Uterus (tissue), 4 donors: Measurements from ENCODE around the gene ACVR1C. TPM values are rescaled to one million over a fixed set of nuclear protein-coding genes. Genes with fewer than 3 reads are reported as not detected.

Experiments used
- DNase-seq, 2 donors: peaks; one replicate each; pipeline ENCODE4 v3.0.0-alpha.2; 2019 to 2020
- H3K27ac ChIP-seq, 2 donors: fragments of 200-600 bp; sonication (generic); 1 replicate in 1 of 2; 2 replicates in 1 of 2; pipeline ENCODE4 v1.5.1; 2016 to 2018
- H3K27me3 ChIP-seq, 2 donors: fragments of 200-600 bp; sonication (generic); one replicate each; pipeline ENCODE4 v1.5.1; 2018 to 2019; ENCODE audit warnings: control low read depth in 1 of 2
- H3K36me3 ChIP-seq, 2 donors: fragments of 200-600 bp; sonication (generic); one replicate each; pipeline ENCODE4 v1.5.1; 2019; ENCODE audit warnings: control low read depth in 1 of 2
- H3K4me1 ChIP-seq, 2 donors: fragments of 200-600 bp; sonication (generic); one replicate each; pipeline ENCODE4 v1.5.1; 2018 to 2019; ENCODE audit warnings: control low read depth in 1 of 2
- H3K4me3 ChIP-seq, 2 donors: fragments of 200-600 bp; sonication (generic); 1 replicate in 1 of 2; 2 replicates in 1 of 2; pipeline ENCODE4 v1.5.1; 2018 to 2019; ENCODE audit warnings: mild to moderate bottlenecking in 1 of 2
- H3K9me3 ChIP-seq, 2 donors: fragments of 200-600 bp; sonication (generic); one replicate each; pipeline ENCODE4 v1.5.1; 2019; ENCODE audit warnings: control low read depth in 1 of 2
- POLR2A ChIP-seq, 2 donors: fragments of 450-650 bp; IDR thresholded peaks; one replicate each; pipeline ENCODE4 v1.6.1; 2016; ENCODE audit warnings: antibody characterized with exemption in 2 of 2, mild to moderate bottlenecking in 1 of 2, moderate library complexity in 1 of 2
- intact Hi-C: fragments of 100-400 bp; cut with DNase I; formaldehyde crosslinking; loops from one replicate; pipeline ENCODE4 v1.15.1; 2023; ENCODE audit warnings: low total_unique reads
- total RNA-seq, 4 donors: library from RNA; depleted of rRNA in 3 of 4; stranded (reverse); fragments of >200 nt in 3 of 4; gene quantifications; one replicate each; pipeline versions ENCODE4 v1.1.0 to v1.2.4, GENCODE V29; 2014 to 2023
- TF ChIP-seq, protein P1 (sequence below), 4 experiments: fragments of 200-600 bp in 2 of 4; fragments of 450-650 bp in 2 of 4; sonication (generic) in 2 of 4; IDR thresholded peaks; one replicate each; pipeline ENCODE4 v1.5.1; 2016 to 2019; ENCODE audit warnings: antibody characterized with exemption in 4 of 4, mild to moderate bottlenecking in 2 of 4, moderate library complexity in 1 of 4
- donor health status: DM: yes; HTN: yes; CAD: no.

The ACVR1C gene
- total RNA-seq, 4 donors from 2014 or later, result 0.51 to 1.2 (median 0.72) TPM

DNA sequence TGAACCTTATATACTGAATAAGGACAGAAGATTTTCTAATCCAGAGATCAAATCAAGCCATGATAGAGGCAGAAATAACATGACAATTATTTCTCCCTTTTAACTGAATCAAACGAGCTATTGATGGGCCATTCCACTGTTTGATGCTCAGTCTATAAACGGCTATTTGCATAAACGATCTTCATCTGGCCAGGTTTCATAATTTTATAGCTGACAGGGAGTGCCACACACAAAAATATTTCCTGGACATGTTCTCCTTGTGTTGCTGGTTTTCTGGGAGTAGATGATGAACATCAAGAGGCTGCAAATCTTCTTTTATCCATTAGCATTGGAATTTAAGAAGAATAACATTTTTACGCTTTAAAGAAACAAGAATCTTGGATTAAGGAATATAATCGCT lies 63.1 kb downstream of the ACVR1C start:
- no peak for DNase-seq
- Histone ChIP-seq H3K9me3 (no peaks in the 10 kb centered on the region), H3K4me1 (no peaks in the 10 kb centered on the region), H3K36me3 (no peaks in the 10 kb centered on the region), H3K27me3 (no peaks in the 10 kb centered on the region), H3K27ac (no peak overlapping the region), H3K4me3 (no peak overlapping the region)
- TF ChIP-seq POLR2A (IDR thresholded peaks at IDR 0.05), result no peak
- TF ChIP-seq, protein P1, sequence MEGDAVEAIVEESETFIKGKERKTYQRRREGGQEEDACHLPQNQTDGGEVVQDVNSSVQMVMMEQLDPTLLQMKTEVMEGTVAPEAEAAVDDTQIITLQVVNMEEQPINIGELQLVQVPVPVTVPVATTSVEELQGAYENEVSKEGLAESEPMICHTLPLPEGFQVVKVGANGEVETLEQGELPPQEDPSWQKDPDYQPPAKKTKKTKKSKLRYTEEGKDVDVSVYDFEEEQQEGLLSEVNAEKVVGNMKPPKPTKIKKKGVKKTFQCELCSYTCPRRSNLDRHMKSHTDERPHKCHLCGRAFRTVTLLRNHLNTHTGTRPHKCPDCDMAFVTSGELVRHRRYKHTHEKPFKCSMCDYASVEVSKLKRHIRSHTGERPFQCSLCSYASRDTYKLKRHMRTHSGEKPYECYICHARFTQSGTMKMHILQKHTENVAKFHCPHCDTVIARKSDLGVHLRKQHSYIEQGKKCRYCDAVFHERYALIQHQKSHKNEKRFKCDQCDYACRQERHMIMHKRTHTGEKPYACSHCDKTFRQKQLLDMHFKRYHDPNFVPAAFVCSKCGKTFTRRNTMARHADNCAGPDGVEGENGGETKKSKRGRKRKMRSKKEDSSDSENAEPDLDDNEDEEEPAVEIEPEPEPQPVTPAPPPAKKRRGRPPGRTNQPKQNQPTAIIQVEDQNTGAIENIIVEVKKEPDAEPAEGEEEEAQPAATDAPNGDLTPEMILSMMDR (IDR thresholded peaks at IDR 0.05), result no peak
- intact Hi-C loops, result no loop called here

DNA sequence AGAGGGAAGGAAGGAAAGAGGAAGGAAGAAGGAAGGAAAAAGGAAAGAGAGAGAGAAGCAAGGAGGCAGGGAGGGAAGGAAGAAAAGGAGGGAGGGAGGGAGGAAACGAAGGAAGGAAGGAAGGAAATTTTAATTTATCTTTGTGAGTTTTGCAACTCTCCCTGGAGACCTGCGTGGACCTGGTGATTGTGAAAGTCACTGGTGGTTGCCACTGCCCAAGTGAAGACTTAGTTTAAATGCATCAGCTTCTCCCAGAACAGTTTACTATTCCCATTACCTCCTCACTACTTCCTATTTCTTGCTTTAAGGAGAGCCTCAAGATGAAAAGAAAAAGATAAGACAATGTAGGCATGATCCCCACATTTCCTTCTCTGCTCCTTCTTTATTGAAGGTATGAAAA lies 68.8 kb downstream of the ACVR1C start:
- Histone ChIP-seq H3K4me1 (no peaks in the 10 kb centered on the region), H3K27me3 (no peaks in the 10 kb centered on the region), H3K36me3 (no peaks in the 10 kb centered on the region), H3K27ac (no peak overlapping the region), H3K9me3 (no peaks in the 10 kb centered on the region), H3K4me3 (no peak overlapping the region)
- no peak for TF ChIP-seq POLR2A (IDR thresholded peaks at IDR 0.05)
- TF ChIP-seq, protein P1 (IDR thresholded peaks at IDR 0.05), result no peak
- no peak for DNase-seq
- intact Hi-C loops, result no loop called here

DNA sequence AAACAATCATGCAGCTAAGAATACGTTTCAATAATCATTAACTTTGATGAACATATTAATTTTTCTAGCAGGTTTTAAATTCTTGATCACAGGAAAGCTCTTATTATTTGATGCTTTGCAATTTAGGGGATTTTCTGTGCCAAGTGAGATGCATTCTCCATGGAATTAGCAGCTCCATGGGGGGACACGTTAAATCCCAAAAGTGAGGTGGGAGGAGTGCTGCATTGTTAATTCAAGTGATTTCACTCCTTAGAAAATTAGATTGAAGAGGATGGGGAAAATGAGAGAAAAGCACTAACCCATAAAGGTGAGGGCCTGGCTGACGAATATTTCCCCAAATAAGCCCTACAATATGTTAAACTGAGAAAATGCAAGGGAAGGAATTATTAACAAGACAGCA lies 69.2 kb downstream of the ACVR1C start:
- H3K36me3 ChIP-seq, result no peaks in the 10 kb centered on the region
- intact Hi-C loops, result no loop called here
- TF ChIP-seq, protein P1 (IDR thresholded peaks at IDR 0.05), result no peak
- TF ChIP-seq POLR2A (IDR thresholded peaks at IDR 0.05), result no peak

DNA sequence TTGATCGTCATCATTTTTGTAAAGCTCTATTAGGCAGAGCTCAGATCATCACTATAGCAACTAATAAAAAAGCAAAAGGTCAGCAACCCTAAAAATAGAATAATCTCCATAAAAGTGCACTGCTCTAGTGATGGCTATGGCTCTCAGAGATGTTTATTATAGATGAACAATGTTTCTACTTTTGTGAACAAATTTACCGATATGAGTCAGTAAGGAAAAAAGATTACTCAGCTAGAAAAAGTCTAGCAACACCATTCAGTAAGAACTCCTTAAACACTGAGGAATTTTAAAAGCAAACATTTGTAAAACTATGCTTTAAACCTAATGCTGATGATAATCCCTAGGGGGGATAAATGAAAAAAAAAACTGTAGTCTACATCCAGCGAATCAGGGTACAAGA lies 69.6 kb downstream of the ACVR1C start:
- intact Hi-C loops, result no loop called here
- H3K27ac ChIP-seq, result no peak overlapping the region
- H3K4me3 ChIP-seq, result no peak overlapping the region
- H3K9me3 ChIP-seq, result no peaks in the 10 kb centered on the region
- no peak for DNase-seq
- H3K27me3 ChIP-seq, result no peaks in the 10 kb centered on the region
- TF ChIP-seq, protein P1 (IDR thresholded peaks at IDR 0.05), result no peak
- no peak for TF ChIP-seq POLR2A (IDR thresholded peaks at IDR 0.05)
- no peaks in the 10 kb centered on the region for H3K4me1 ChIP-seq
- H3K36me3 ChIP-seq, result no peaks in the 10 kb centered on the region

More for the DNA sequence above, 69.2 kb downstream of the ACVR1C start:
- Histone ChIP-seq H3K27me3 (no peaks in the 10 kb centered on the region), H3K4me1 (no peaks in the 10 kb centered on the region), H3K27ac (no peak overlapping the region), H3K4me3 (no peak overlapping the region), H3K9me3 (no peaks in the 10 kb centered on the region)
- no peak for DNase-seq

DNA sequence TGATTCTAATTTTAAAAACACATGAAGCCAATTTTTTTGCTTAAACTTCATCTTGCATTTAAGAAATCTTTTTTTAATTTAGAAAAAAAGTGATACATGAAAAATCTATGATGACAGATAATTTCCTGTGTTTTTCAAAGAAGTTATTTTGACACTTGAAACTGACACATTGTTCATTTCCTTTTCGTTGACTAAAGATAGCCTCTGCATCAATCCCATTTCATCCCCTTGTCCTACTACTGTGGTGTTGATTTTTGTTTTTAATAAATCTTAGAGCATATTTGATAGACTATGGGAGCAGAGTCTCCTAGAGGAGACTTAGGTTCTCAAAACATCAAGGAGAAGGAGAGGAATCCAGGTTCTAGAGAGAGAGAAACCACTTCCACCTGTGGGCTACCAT lies 70.9 kb downstream of the ACVR1C start:
- Histone ChIP-seq H3K36me3 (no peaks in the 10 kb centered on the region), H3K4me1 (no peaks in the 10 kb centered on the region), H3K4me3 (no peak overlapping the region), H3K9me3 (no peaks in the 10 kb centered on the region), H3K27me3 (no peaks in the 10 kb centered on the region), H3K27ac (no peak overlapping the region)
- no peak for DNase-seq
- no peak for TF ChIP-seq POLR2A (IDR thresholded peaks at IDR 0.05)
- TF ChIP-seq, protein P1 (IDR thresholded peaks at IDR 0.05), result no peak
- intact Hi-C loops, result no loop called here
